NCI-H446 (cell line): Measurements from ENCODE around the gene NLK.
"Not testable (repeated sequence)": the region's sequence is repeated elsewhere in the genome, so short reads cannot be mapped to it uniquely, and the experiment has no call there.

Experiments used
- DNase-seq, 2 experiments: peaks; one replicate each; lab custom pipeline; 2025; lab: John Stamatoyannopoulos, UW

The NLK gene

DNA sequence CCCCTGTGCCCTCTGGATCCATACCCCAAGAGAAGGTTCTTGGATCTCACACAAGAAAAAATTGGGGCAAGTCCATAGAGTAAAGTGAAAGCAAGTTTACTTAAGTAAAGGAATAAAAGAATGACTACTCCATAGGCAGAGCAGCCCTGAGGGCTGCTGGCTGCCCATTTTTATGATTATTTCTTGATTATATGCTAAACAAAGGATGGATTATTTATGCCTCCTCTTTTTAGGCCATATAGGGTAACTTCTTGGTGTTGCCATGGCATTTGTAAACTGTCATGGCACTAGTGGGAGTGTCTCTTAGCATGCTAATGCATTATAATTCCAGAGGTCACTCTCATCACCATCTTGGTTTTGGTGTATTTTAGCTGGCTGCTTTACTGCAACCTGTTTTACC, 70.8 kb downstream of the NLK start:
- DNase-seq = no peak

DNA sequence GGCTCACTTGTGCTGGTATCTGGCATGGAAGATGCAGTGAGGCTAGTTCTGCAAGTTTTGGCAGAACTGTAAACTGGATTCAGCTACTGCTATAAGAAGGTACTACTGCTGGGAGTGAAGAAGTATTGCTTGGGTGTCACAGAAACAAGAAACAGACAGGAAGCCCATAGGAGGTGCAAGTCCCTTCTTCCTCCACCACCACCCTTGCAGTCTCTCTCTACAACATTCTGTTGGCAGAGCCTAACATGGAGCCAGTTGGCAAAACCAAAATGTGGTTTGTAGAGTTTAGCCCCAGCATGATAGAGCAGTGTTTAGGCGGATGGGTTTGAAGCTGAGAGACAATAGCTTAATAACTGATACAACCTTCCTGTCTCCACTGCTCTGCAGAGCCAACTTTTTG, 72.6 kb downstream of the NLK start:
- no peak for DNase-seq

DNA sequence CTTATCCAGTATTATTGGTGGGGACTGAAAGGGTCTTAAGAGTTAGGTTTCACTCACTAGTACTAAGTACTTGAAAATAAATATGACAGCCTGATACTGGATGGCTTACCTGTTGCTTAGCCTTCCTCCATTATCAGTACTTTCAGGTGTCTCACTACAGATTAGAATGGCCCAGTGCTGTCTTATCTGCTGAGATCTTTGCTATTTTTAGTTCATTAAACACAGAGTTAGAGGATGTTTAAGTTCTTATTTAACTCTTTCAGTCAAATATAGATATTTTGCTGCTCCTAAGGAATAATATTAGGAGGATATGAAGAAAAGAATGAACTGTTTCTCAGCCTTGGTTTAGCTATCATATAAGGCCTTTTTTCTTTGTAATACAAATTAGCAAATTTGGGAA, 74.8 kb downstream of the NLK start:
- DNase-seq = no peak

DNA sequence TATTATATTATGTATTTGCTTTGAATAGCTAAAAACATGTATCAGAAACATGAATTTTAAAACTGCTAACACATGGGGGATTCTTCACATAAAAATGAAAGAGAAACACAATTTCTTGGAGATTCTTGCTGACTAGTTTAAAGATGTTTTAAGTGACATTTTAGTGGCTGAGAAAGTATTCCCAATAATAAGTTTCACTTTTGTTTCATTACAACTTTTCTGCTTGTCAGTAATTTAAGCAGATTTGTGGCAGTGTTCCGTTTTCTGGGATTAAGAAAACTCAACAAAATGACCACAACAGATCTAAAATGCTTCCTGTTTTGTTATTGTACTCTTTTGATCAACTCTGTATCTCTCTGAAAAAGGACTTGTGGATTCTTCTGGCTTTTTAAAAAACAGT, 75.9 kb downstream of the NLK start:
- DNase-seq = no peak

DNA sequence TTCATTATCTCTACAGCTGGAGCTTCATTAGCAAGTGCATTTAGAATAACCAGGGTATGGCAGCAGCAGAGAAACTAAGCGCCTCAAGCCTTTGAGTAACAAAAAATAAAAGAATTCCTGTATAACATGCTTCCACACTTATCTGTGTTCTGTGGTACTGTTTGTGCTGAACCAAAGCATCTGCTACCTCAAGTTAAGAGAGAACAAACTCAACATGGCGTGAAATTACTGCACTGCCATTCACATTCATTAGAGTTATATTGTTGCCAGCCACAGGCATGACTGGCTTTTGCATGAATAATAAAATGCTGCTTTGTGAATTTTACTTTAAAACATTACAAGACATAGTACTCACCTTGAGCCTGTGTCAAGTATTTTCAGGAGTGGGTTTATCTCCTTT, 76.6 kb downstream of the NLK start:
- DNase-seq = no peak

DNA sequence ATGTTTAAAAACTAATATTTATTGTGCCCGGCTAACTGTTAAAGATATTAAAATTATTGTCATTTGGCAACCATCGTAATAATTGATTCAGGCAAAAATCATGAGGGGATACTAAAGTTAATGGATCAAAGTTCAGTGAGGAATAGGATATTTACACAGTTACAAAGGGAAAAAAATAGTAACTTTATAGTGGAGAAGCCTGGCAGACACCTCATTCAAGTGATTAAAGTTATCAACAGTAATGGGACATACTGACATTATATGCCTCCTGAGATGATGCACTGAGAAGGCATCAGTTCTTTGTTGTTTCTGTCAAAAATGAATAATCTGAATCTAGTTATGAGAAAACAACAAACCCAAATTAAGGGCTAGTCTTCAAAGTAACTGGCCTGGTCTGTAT, 77.1 kb downstream of the NLK start:
- DNase-seq = no peak

DNA sequence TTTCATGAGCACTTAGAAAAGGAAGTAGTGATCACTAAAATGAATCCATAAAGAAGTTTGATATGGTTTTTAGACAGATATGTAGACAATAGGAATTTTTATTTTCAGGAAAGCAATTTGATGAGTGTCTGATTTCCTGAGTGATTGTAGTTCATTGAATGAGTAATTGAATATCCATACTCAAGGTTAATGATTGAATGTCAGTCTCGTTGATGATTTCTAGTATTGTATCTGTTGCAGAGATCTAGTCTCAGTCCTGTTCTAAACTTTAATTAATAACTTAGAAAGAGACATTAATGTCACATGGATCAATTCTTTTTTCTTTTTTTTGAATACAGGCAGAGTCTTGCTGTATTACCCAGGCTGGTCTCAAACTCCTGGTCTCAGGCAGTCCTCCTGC, 78.3 kb downstream of the NLK start:
- DNase-seq = no peak

DNA sequence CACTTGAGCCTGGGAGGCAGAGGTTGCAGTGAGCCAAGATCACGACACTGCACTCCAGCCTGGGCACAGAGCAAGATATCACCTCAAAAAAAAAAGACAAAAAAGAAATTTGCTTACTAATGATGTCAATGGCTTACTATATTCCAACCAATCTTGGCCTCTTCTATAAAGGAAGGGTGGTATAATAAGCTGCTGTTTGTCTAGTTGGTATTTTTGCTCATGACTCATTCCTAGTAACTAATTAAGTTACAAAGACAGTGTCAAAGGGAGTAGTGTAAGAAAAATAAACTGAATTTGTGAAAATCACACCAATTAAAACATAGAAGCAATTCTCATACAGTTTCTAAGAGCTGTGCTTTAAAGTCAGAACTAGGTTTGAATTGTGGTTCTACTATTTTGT, 82.5 kb downstream of the NLK start:
- DNase-seq = no peak

DNA sequence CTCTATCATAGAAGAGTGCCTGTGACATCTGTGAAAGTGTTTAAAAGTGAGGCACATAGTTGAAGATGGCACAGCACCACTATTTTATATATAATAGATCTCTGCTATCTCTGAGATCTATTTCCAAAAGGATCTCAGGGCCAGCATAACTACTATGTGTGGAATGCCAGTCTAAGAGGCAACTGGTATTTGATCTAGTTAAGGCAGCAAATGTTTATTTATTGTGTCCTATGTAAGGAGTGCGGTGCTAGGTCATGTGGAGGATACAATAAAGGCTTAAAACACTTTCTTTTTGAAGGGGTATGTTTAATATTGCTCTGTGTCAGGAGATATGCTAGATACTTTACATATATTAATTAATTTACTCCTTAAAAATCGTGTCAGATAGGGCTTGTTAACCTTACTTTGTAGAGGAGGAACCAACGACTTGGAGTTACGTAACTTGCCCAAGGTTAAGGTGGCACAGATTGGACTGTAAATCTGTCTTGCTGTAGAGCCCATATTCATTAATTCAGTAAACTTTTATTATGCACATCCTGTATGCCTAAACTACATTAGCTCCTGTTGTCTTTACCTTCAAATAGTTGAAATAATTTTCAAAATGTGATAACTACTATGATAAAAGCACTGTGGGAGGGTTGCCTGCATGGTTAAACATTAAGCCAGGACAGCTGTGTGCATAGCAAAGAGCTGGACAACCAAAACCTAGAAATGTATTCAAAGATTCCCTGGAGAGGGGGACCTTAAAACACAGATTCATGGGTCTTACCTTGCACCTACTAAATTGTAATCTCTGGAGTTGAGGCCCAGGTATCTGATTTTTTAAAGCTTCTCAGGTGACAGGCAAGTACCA, 83.3 kb downstream of the NLK start:
- no peak for DNase-seq

DNA sequence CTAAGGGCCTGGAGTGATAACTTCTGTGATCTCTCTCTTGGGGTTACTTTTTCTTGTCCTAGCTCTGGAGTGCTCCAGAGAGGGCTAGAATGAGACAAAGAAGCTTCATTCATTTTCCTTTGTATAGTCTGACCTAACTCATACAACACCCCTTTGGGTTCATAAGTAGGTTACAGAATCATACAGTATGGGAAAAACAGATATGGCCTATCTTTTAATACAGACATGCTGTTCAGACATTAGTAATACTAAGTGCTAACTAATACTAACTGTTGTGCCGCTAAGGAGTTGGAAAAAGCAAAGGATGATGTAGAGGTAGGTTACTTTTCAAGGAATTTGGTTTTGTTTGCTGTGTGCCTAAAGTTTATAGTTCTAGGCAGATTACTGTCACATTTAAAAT, 84.7 kb downstream of the NLK start:
- no peak for DNase-seq

DNA sequence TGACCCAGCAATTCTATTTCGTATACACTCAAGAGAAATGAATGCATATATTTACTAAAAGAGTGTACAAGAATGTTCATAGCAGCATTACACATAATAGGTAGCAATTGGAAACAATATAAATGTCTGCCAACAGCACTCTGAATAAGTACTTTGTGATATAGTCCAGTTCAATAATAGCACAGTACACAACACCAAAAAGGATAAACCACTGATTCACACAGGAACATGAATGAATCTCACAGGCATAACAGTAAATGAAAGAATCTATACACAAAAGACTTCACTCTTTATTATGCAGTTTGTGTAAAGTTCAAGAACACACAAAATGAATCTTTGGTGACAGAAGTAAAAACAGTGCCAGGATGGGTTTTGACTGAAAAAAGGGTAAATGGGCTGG, 86.3 kb downstream of the NLK start:
- no peak for DNase-seq

DNA sequence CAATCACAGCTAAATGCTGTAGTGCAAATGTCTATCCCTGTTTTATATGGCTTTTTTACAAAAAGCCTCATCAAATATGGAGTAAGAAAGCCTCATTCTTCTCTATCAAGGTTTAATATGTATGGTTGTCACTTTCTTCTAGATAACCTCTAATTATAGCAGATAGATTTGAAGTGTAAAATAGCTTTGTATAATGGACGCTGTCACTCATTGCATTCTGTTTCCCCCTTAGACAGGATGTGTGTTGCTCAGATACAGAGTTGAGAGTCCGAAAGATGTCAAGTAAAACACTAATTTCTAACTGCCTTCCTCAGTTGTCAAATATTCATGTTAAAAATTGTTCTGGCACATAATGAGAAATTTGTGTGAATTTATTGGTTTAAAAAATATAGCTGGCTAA, 88.0 kb downstream of the NLK start:
- DNase-seq = no peak

DNA sequence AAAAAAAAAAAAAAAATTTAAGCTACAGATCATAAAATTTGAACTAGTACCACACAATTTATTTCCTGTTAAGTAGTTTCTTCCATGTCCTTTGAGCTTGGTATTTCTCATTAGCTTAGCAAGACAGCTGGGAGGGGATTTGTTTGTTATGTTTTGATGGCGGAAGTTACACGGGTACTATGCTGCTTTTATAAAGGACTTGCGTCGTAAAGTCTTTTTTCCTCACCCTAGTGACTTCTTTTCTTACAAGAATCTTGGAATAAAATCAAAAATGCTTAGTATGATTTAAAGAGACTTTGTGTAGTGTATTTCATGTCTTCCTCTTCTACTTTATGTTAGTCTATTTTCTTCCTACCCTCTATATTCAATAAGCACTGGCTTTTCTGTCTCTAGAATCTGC, 89.1 kb downstream of the NLK start:
- DNase-seq = no peak

DNA sequence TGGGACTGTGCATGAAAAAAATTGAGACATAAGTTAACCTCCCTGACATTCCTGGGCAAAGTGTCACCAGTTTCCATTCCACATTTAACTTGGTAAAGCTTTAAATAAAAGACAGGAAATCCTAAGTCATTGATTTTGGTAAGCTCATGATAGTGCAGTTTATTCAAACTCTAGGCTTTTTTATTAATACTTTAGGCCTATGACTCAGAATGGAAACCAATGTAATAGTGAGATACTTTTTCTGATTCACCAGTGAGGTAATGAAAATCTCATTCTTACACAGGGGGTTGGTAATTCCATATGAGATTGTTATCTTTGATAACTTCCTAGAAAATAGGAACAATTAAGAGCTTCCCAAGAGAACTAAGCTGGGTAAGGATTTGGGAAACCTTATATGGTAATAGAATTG, 91.1 kb downstream of the NLK start:
- DNase-seq = no peak

DNA sequence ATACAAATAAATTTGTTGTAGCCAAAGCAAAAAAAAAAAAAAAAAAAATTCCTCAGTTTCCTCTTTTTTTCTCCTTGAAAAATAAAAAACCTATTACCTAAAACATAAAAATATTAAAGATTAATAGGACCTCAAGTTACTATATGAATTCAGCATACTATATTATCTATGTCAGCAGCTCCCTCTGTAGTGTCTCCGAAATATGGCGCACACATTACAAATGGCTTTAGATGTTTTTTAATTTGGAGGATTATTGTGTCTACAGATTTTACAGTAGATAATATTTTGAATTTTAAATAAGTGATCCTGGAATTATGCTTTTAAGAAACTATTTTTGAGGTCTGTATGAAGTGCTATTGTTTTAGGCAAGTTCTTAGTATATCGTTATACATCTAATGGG, 94.4 kb downstream of the NLK start:
- no peak for DNase-seq

DNA sequence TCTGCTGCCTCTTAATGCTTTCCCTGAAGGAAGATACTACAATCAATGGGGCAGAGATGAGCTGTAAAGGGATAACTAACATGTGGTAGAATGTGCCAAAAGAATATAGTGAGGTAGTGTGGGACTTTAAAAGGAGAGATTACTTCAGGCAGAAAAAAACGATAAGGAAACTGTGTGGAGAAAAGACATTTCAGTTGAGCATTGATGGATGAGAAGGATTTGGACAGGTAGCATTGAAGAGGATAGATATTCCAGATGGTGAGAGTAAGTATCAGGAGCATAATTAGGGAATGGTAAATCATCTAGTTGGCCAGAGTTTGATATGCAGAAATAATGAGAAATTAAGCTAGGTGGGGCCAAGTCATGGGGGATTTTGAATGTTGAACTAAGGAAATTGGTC, 97.3 kb downstream of the NLK start:
- DNase-seq = no peak

DNA sequence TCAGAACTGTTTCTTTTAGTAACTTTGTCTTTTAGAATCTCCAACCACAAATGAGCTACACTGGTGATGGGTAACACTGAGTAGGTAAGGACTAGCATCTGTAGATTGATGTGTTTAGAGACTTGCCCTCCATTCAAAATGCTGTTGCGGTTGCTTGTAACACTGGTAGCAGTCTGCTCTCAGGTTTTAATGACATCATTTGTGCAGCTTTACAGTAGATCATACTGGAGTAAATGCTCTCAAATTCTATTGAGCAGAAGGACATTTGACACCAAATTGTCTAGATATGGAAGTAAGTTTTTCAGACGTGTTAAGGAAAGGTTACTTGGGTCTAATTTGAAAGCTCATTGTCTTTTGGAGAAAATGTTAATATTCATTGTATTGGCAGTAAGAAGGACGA, 98.8 kb downstream of the NLK start:
- no peak for DNase-seq

DNA sequence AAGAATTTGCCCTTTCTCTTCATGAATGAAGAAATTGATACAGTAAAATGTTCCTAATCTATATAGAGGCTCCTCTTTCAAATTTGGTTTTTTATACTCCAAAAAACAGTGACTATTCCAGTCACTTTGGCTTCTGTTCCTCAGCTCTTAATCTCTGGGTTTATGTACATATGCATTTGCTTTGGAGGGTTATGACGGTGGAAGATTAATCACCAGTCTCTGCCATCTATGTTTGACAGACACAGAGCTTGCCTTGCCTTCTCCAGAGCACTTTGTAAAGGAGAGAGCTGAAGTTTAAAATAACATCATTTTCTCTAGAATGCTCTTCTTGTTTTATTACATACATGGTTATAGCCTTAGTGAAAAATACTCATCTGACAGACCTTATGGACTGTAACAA, 99.3 kb downstream of the NLK start:
- DNase-seq = no peak

DNA sequence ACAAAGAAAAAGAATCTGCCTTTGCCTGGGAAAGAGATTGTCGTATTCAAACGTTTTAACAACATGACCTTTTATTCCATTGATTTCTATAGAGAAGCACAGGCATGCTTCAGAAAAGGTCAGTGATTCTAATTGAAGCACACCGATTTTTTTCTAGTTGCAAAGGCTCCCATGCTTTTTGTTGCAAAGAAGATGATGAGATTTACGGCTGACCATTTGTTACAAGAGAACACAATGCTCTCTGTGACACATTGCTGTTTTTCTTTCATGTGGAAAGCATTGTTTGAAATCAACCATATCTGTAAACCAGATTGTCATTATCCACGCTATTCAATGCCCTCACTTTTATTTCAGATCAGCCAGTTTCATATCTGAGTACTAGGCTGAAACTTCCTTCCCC, 99.8 kb downstream of the NLK start:
- no peak for DNase-seq

DNA sequence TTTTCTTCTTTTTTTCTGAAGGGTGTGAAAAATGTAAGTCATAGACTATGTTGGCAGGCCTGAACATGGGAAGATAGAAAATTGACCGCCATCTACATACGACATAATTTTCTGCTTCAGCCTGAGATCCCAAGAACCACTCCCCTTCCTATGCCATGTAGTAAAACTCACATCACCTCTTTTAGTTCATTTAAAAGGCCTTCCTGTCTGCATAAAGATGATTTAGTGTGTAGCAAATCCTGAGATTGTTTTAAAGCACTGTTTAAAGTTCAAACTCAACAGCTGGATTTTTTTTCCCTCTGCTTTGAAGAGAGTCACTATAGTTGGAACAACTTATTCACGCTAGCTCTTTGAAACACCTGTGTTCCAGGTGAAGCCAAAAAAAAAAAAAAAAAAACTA, 101.5 kb downstream of the NLK start:
- no peak for DNase-seq

DNA sequence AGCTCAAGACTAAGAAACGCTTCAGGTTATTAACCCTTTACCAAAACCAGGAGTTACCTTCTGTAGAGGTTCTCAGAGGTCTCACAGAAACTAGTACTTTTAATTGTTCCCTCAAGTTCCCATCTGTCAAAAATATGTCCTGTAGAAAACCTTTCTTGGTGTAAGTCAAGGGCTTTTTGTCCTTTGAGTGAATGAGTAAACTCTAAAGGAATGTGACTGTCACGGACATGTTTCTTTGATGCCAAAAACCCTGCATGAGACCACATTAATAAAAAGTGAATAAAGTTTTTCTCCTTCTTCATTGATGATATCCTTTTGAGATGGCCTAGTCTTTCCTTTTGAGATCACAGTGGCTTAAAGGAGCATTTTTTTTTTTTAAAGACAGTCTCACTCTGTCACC, 102.9 kb downstream of the NLK start:
- no peak for DNase-seq

DNA sequence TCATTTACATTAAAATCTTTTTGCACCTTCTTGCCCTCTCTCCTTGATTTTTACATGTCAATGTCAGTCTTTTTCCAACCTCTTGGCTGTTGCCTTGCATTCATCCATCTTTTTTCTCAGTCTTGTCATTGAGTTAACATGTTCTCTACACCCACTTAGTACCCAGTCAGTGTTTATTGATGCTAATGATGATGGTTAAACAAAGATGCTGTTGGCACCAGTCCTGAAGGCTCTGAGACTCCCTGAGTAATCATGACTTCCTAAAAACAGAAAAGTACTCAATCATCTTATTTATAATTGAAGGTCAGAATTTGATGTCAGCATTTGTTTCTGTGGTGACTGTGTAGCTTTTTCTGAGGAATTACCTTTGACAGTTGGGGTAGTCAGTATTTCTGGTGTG, 104.5 kb downstream of the NLK start:
- DNase-seq = no peak

DNA sequence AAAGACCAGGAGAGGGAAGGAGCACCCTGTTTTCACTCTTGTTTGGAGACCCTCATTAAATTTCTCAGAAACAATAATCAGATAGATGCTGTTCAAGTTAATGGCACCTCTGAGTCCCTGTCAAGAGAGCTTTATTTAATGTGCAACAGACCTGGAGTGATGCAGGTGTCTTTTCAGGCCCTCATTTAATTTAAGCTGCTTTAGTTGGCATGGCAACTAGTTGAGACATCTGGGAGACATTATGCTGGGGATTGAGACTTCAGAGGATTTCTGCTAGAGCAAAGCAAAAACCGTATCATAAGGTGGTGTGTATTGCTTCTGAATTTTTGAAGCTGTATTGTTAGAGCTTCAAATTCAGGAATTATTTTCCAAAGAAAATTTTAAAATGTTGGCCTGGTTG, 108.5 kb downstream of the NLK start:
- DNase-seq = no peak

DNA sequence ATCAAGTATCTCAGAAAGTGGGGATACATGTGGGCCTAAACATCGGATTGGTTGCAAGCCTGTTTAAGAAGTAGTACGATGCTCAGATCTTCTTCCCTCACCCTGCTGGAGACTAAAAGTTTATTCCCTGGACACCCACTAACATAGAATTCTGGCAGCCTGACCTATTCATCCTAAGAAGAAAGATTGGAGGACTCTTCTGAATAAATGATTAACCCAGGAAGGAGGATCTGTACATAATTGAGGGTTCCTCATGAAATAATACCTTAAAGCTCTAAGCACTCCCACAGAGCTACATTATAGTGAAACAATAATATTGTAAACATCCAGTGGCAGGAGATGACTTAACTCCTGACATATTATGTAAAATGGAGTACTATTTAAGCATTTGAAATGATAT, 111.7 kb downstream of the NLK start:
- DNase-seq = no peak

DNA sequence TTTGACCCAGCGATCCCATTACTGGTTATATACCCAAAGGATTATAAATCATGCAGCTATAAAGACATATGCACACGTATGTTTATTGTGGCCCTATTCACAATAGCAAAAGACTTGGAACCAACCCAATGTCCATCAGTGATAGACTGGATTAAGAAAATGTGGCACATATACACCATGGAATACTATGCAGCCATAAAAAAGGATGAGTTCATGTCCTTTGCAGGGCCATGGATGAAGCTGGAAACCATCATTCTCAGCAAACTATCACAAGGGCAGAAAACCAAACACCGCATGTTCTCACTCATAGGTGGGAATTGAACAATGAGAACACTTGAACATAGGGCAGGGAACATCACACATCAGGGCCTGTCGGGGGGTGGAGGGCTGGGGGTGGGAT, 112.9 kb downstream of the NLK start:
- not testable (repeated sequence) for DNase-seq
